Esophagus squamous epithelium (tissue), 4 donors: ENCODE measurements around the gene CYS1.

Experiments used
- CTCF ChIP-seq, 6 experiments: fragments of 450-650 bp in 4 of 6; fragments of 200-600 bp in 2 of 6; sonication (generic) in 2 of 6; IDR thresholded peaks; one replicate each; pipeline ENCODE4 v1.5.1; 2016 to 2019; ENCODE audit warnings: antibody characterized with exemption in 6 of 6, mild to moderate bottlenecking in 4 of 6, moderate library complexity in 4 of 6
- POLR2A ChIP-seq, 4 donors: fragments of 450-650 bp; IDR thresholded peaks; one replicate each; pipeline ENCODE4 v1.6.1; 2017; ENCODE audit warnings: antibody characterized with exemption in 4 of 4, mild to moderate bottlenecking in 4 of 4, moderate library complexity in 3 of 4

- no peak for TF ChIP-seq CTCF (IDR thresholded peaks at IDR 0.05)
- TF ChIP-seq POLR2A (IDR thresholded peaks at IDR 0.05), result no peak
Observed at GRCh38 chr2:10022041-10022421, 58.2 kb downstream of the CYS1 start.
